Activated T-cell treated with anti-CD3 and anti-CD28 coated beads, Interleukin-2, amount 50 U/mL, for 24 hours (primary cell): ENCODE results near the gene LYVE1.

ENCODE experiments used
- DNase-seq: peaks from one replicate; pipeline ENCODE4 v3.0.0-alpha.2; 2020
- H3K27ac Mint-ChIP-seq: 2 replicates; pipeline ENCODE4 v1.8.0; 2020; ENCODE audit warnings: mild to moderate bottlenecking, mixed read lengths
- H3K27me3 Mint-ChIP-seq: 2 replicates; pipeline ENCODE4 v1.8.0; 2020; ENCODE audit warnings: mixed read lengths
- H3K36me3 Mint-ChIP-seq: 2 replicates; pipeline ENCODE4 v1.8.0; 2020; ENCODE audit warnings: low read depth, mixed read lengths
- H3K4me1 Mint-ChIP-seq: 2 replicates; pipeline ENCODE4 v1.8.0; 2020; ENCODE audit warnings: low read depth, mixed read lengths
- H3K4me3 Mint-ChIP-seq: 2 replicates; pipeline ENCODE4 v1.8.0; 2020; ENCODE audit warnings: mild to moderate bottlenecking, moderate library complexity, mixed read lengths
- H3K9me3 Mint-ChIP-seq: 2 replicates; pipeline ENCODE4 v1.8.0; 2020; ENCODE audit warnings: mixed read lengths

Gene LYVE1

DNA sequence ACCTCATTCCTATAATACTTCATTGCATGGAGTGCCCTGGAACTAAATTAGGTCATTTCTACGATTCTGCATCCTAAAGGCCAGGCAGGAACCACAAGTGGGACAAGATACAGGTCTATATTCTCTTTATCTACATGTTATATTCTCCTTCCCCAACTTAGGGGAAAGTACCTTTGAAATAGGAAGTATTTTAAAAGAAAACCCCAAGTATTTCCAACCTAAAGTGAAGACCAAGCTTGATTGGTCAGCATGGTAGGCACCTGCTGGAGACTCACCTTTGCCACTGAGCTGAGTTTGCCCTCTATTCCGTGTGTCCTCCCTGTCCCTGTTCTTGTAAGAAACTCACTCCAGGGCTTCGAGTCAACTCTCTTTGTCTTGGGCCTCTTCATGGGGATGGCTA is 11.2 kb upstream of the LYVE1 start:
- H3K4me1 Mint-ChIP-seq, result no peaks in the 10 kb centered on the region
- no peak overlapping the region for H3K4me3 Mint-ChIP-seq
- DNase-seq, result no peak
- no peaks in the 10 kb centered on the region for H3K36me3 Mint-ChIP-seq
- H3K27me3 Mint-ChIP-seq, result peaks cover 8% of the 10 kb centered on the region
- H3K9me3 Mint-ChIP-seq, result no peaks in the 10 kb centered on the region
- H3K27ac Mint-ChIP-seq, result no peak overlapping the region

DNA sequence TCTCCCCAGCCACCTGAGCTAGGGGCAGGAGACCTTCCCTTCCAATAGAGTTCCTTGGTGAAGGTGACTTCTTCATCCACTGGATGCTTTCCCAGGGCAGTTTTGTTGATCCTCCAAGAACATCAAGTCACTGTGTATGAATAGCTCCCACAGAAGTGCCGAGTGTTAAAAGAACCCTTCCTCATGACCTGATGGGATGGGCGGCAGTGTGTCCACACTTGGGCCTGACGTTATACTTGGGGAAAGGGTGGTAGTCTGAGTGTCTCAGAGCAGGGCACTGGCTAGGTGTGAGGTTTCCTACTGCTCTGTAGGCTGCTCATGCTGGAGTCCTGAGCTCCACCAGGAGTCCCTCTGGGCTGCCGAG is 7.6 kb upstream of the LYVE1 start:
- no peaks in the 10 kb centered on the region for H3K36me3 Mint-ChIP-seq

GRCh38 chr11:10575346-10576034 is 7.0 kb upstream of the LYVE1 start:
- Mint-ChIP-seq H3K27ac (no peak overlapping the region), H3K4me3 (no peak overlapping the region), H3K9me3 (no peaks in the 10 kb centered on the region), H3K27me3 (peaks cover 2% of the 10 kb centered on the region), H3K36me3 (no peaks in the 10 kb centered on the region), H3K4me1 (no peaks in the 10 kb centered on the region)
- DNase-seq, result no peak

More for the DNA sequence above, 7.6 kb upstream of the LYVE1 start:
- no peaks in the 10 kb centered on the region for H3K9me3 Mint-ChIP-seq
- peaks cover 6% of the 10 kb centered on the region for H3K27me3 Mint-ChIP-seq
- no peak overlapping the region for H3K4me3 Mint-ChIP-seq
- no peak for DNase-seq
- no peak overlapping the region for H3K27ac Mint-ChIP-seq
- no peaks in the 10 kb centered on the region for H3K4me1 Mint-ChIP-seq

GRCh38 chr11:10573556-10573955 is 5.1 kb upstream of the LYVE1 start:
- Mint-ChIP-seq H3K9me3 (no peaks in the 10 kb centered on the region), H3K27me3 (peaks cover 2% of the 10 kb centered on the region), H3K36me3 (no peaks in the 10 kb centered on the region), H3K4me1 (no peaks in the 10 kb centered on the region), H3K4me3 (no peak overlapping the region), H3K27ac (no peak overlapping the region)
- DNase-seq, result no peak

DNA sequence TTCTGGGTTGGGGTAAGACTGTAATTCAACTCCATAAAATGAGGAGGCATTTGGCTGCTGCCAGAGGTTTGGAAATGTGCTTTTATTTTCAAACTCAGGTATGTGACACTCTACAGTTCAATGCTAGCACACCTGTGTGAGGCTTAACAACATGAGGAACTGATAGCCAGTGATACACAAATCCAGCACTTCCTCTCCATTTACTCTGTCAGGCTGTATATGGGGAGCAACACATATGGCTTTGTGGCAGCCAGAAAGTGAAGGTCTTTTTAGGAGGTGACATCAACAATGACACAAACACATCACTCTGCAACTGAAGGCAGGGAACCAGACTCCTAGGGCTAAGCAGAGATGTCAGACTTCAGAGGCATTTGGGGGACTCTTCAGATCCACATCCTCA is 4.6 kb upstream of the LYVE1 start:
- H3K27ac Mint-ChIP-seq, result no peak overlapping the region
- no peaks in the 10 kb centered on the region for H3K9me3 Mint-ChIP-seq
- peaks cover 2% of the 10 kb centered on the region for H3K27me3 Mint-ChIP-seq
- H3K4me1 Mint-ChIP-seq, result no peaks in the 10 kb centered on the region
- H3K36me3 Mint-ChIP-seq, result no peaks in the 10 kb centered on the region
- no peak overlapping the region for H3K4me3 Mint-ChIP-seq
- DNase-seq, result no peak

- DNase-seq, result no peak
- no peaks in the 10 kb centered on the region for H3K36me3 Mint-ChIP-seq
- no peak overlapping the region for H3K4me3 Mint-ChIP-seq
- H3K4me1 Mint-ChIP-seq, result no peaks in the 10 kb centered on the region
- H3K27ac Mint-ChIP-seq, result no peak overlapping the region
- H3K27me3 Mint-ChIP-seq, result peaks cover 2% of the 10 kb centered on the region
- H3K9me3 Mint-ChIP-seq, result no peaks in the 10 kb centered on the region
Observed at GRCh38 chr11:10572533-10572932, 4.1 kb upstream of the LYVE1 start.

GRCh38 chr11:10567446-10567845 is 1.0 kb downstream of the LYVE1 start:
- Mint-ChIP-seq H3K36me3 (no peaks in the 10 kb centered on the region), H3K9me3 (no peaks in the 10 kb centered on the region), H3K27ac (no peak overlapping the region), H3K4me1 (no peaks in the 10 kb centered on the region), H3K4me3 (no peak overlapping the region), H3K27me3 (peaks cover 9% of the 10 kb centered on the region)
- DNase-seq, result no peak

DNA sequence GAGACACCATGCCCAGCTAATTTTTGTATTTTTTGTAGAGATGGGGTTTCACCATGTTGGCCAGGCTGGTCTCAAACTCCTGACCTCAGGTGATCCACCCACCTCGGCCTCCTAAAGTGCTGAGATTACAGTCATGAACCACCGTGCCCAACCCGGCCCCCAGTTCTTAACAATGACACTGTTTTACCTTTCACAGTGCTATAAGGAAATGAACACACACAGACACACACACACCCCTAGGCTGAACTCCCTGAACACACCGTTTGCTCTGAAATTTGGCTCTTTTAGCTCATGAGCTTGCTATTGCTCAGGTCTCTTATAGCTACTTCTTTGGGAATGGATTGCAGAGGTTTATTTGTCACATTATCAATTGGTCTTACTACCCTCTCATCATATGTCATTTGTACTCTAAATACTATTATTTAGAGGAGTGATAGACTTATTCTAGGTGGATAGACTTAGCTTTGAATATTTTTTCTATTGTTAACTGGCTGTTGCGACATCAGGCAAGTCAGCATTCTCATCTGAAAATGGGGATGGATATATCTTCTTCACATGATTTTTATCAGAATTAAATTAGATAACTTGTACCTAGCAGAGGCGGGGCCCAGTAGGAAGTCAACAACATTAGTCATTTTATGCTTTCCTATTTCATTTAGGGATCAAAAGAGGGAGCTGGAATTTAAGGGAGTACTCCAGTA is 2.1 kb downstream of the LYVE1 start:
- Mint-ChIP-seq H3K9me3 (no peaks in the 10 kb centered on the region), H3K27me3 (peaks cover 9% of the 10 kb centered on the region), H3K27ac (no peak overlapping the region), H3K4me1 (no peaks in the 10 kb centered on the region), H3K36me3 (no peaks in the 10 kb centered on the region), H3K4me3 (no peak overlapping the region)
- DNase-seq, result no peak

DNA sequence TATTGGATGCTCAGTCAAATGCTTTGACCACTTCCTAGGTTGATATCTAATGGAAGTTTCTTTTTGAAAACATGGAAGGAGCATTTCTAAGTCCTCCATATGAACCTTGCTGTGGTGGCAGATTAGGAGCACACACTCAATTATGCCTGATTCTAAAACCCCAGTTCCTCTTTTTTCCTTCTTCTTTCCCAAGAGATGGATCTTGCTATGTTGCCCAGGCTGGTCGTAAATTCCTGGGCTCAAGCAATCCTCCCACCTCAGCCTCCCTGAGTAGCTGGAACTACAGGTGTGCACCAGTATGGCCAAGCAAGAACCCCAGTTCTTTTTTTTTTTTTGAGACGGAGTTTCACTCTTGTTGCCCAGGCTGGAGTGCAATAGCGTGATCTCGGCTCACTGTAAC is 3.0 kb downstream of the LYVE1 start:
- H3K4me3 Mint-ChIP-seq, result no peak overlapping the region
- H3K9me3 Mint-ChIP-seq, result no peaks in the 10 kb centered on the region
- H3K36me3 Mint-ChIP-seq, result no peaks in the 10 kb centered on the region
- H3K27ac Mint-ChIP-seq, result no peak overlapping the region
- H3K27me3 Mint-ChIP-seq, result peaks cover 7% of the 10 kb centered on the region
- DNase-seq, result no peak
- no peaks in the 10 kb centered on the region for H3K4me1 Mint-ChIP-seq

- Mint-ChIP-seq H3K27me3 (peaks cover 7% of the 10 kb centered on the region), H3K27ac (no peak overlapping the region)
Observed at GRCh38 chr11:10564696-10565318, 3.7 kb downstream of the LYVE1 start.

GRCh38 chr11:10564030-10564429 is 4.4 kb downstream of the LYVE1 start:
- peaks cover 7% of the 10 kb centered on the region for H3K27me3 Mint-ChIP-seq
- no peak overlapping the region for H3K4me3 Mint-ChIP-seq
- H3K27ac Mint-ChIP-seq, result no peak overlapping the region

More at GRCh38 chr11:10564696-10565318, 3.7 kb downstream of the LYVE1 start:
- no peak for DNase-seq
- H3K9me3 Mint-ChIP-seq, result no peaks in the 10 kb centered on the region
- no peaks in the 10 kb centered on the region for H3K4me1 Mint-ChIP-seq
- no peaks in the 10 kb centered on the region for H3K36me3 Mint-ChIP-seq
- no peak overlapping the region for H3K4me3 Mint-ChIP-seq

GRCh38 chr11:10561947-10562346 is 6.5 kb downstream of the LYVE1 start:
- Mint-ChIP-seq H3K4me3 (no peak overlapping the region), H3K36me3 (no peaks in the 10 kb centered on the region), H3K27ac (no peak overlapping the region), H3K9me3 (no peaks in the 10 kb centered on the region), H3K4me1 (no peaks in the 10 kb centered on the region), H3K27me3 (peaks cover 9% of the 10 kb centered on the region)
- no peak for DNase-seq

More at GRCh38 chr11:10564030-10564429, 4.4 kb downstream of the LYVE1 start:
- Mint-ChIP-seq H3K9me3 (no peaks in the 10 kb centered on the region), H3K4me1 (no peaks in the 10 kb centered on the region), H3K36me3 (no peaks in the 10 kb centered on the region)
- no peak for DNase-seq

- no peaks in the 10 kb centered on the region for H3K4me1 Mint-ChIP-seq
- H3K36me3 Mint-ChIP-seq, result no peaks in the 10 kb centered on the region
- H3K27me3 Mint-ChIP-seq, result peaks cover 7% of the 10 kb centered on the region
- no peaks in the 10 kb centered on the region for H3K9me3 Mint-ChIP-seq
- no peak for DNase-seq
- no peak overlapping the region for H3K27ac Mint-ChIP-seq
- no peak overlapping the region for H3K4me3 Mint-ChIP-seq
Observed at GRCh38 chr11:10561043-10561818, 7.2 kb downstream of the LYVE1 start.

- Mint-ChIP-seq H3K9me3 (no peaks in the 10 kb centered on the region), H3K27ac (no peak overlapping the region), H3K4me1 (no peaks in the 10 kb centered on the region), H3K27me3 (peaks cover 3% of the 10 kb centered on the region), H3K4me3 (no peak overlapping the region), H3K36me3 (no peaks in the 10 kb centered on the region)
- DNase-seq, result no peak
Observed at GRCh38 chr11:10558288-10558687, 10.2 kb downstream of the LYVE1 start.
